ENCODE measurements around the gene TMCC1. TPM values are rescaled to one million over a fixed set of nuclear protein-coding genes. Genes with fewer than 3 reads are reported as not detected.

Gene TMCC1
- total RNA-seq, 1 donor from 2014 or later: 11.5 TPM

- Histone ChIP-seq H3K4me3 (no peak overlapping the region), H3K9me3 (no peaks in the 10 kb centered on the region), H3K4me1 (peaks cover 0 to 15% of the 10 kb centered on the region in 2 donors), H3K27me3 (no peaks in the 10 kb centered on the region), H3K36me3 (no peaks in the 10 kb centered on the region), H3K27ac (no peak overlapping the region)
- DNase-seq (ENCODE audit: low spot score in 2 of 2): no peak
- no peak for TF ChIP-seq CTCF (IDR thresholded peaks at IDR 0.05)
- intact Hi-C loops (cut with DNase I): no loop called here
These were observed 98.1 kb downstream of the TMCC1 start for GRCh38 chr3:129795186-129796010.

GRCh38 chr3:129794311-129795185 is 99.0 kb downstream of the TMCC1 start:
- no peak for DNase-seq (ENCODE audit: low spot score in 2 of 2)
- Histone ChIP-seq H3K4me3 (no peak overlapping the region), H3K9me3 (no peaks in the 10 kb centered on the region), H3K27me3 (no peaks in the 10 kb centered on the region), H3K4me1 (peaks cover 0 to 15% of the 10 kb centered on the region in 2 donors), H3K27ac (no peak overlapping the region), H3K36me3 (no peaks in the 10 kb centered on the region)
- no peak for TF ChIP-seq CTCF (IDR thresholded peaks at IDR 0.05)
- intact Hi-C loops (cut with DNase I): loop anchor here (5.0 kb wide), 1 partner anchor 37 kb away; no protein-coding TSS in a partner anchor

- intact Hi-C loops (cut with DNase I): loop anchor here (5.0 kb wide), 1 partner anchor 37 kb away; no protein-coding TSS in a partner anchor
- peaks cover 0 to 15% of the 10 kb centered on the region in 2 donors for H3K4me1 ChIP-seq
- H3K27me3 ChIP-seq: no peaks in the 10 kb centered on the region
- H3K4me3 ChIP-seq: no peak overlapping the region
- no peak overlapping the region for H3K27ac ChIP-seq
- TF ChIP-seq CTCF (IDR thresholded peaks at IDR 0.05): no peak
- H3K36me3 ChIP-seq: no peaks in the 10 kb centered on the region
- no peaks in the 10 kb centered on the region for H3K9me3 ChIP-seq
- DNase-seq (ENCODE audit: low spot score in 2 of 2): no peak
These were observed 99.6 kb downstream of the TMCC1 start for GRCh38 chr3:129793942-129794310.

GRCh38 chr3:129793319-129793718 is 100.2 kb downstream of the TMCC1 start:
- Histone ChIP-seq H3K4me3 (no peak overlapping the region), H3K27ac (no peak overlapping the region), H3K36me3 (no peaks in the 10 kb centered on the region), H3K9me3 (no peaks in the 10 kb centered on the region), H3K4me1 (peaks cover 0 to 18% of the 10 kb centered on the region in 2 donors), H3K27me3 (no peaks in the 10 kb centered on the region)
- no peak for DNase-seq (ENCODE audit: low spot score in 2 of 2)
- TF ChIP-seq CTCF (IDR thresholded peaks at IDR 0.05): no peak
- intact Hi-C loops (cut with DNase I): loop anchor here (5.0 kb wide), 1 partner anchor 36 kb away; no protein-coding TSS in a partner anchor

GRCh38 chr3:129783470-129783869 is 110.0 kb downstream of the TMCC1 start:
- TF ChIP-seq CTCF (IDR thresholded peaks at IDR 0.05): no peak
- DNase-seq (ENCODE audit: low spot score in 2 of 2): no peak
- H3K9me3 ChIP-seq: no peaks in the 10 kb centered on the region
- peaks cover 0 to 3% of the 10 kb centered on the region in 2 donors for H3K4me1 ChIP-seq
- no peak overlapping the region for H3K4me3 ChIP-seq
- H3K27me3 ChIP-seq: no peaks in the 10 kb centered on the region
- intact Hi-C loops (cut with DNase I): no loop called here
- H3K27ac ChIP-seq: no peak overlapping the region
- H3K36me3 ChIP-seq: no peaks in the 10 kb centered on the region
